Aorta (tissue), 5 donors: ENCODE results near the gene KRTAP2-3. TPM values are rescaled to one million over a fixed set of nuclear protein-coding genes. Genes with fewer than 3 reads are reported as not detected.
"Not testable (repeated sequence)": the region's sequence is repeated elsewhere in the genome, so short reads cannot be mapped to it uniquely, and the experiment has no call there.

Experiments
- ATAC-seq: fragments of 200-7000 bp; cut with Tn5 transposase; one replicate; pipeline ENCODE4 v1.9.1; 2022; ENCODE audit warnings: moderate library complexity; ENCODE audit not compliant: low FRiP score
- DNase-seq, 2 donors: peaks; one replicate each; pipeline ENCODE4 v3.0.0-alpha.2; 2020
- H3K27ac ChIP-seq, 2 donors: one replicate each; pipeline ENCODE4 v1.5.1; 2013; ENCODE audit warnings: low read length in 2 of 2, mild to moderate bottlenecking in 2 of 2, moderate library complexity in 2 of 2, control low read depth in 1 of 2, inconsistent platforms in 1 of 2, low read depth in 1 of 2
- H3K27me3 ChIP-seq, 2 donors: one replicate each; pipeline ENCODE4 v1.6.1; 2013; ENCODE audit warnings: control low read depth in 1 of 2, low read length in 1 of 2, mild to moderate bottlenecking in 1 of 2, moderate library complexity in 1 of 2; ENCODE audit not compliant: insufficient read depth in 2 of 2, control insufficient read depth in 1 of 2
- H3K36me3 ChIP-seq, 2 donors: one replicate each; pipeline ENCODE4 v1.6.1; 2013; ENCODE audit warnings: control low read depth in 1 of 2, low read length in 1 of 2, mild to moderate bottlenecking in 1 of 2; ENCODE audit not compliant: insufficient read depth in 2 of 2, control insufficient read depth in 1 of 2
- H3K4me1 ChIP-seq, 2 donors: one replicate each; pipeline ENCODE4 v1.6.1; 2013; ENCODE audit warnings: low read length in 2 of 2, control low read depth in 1 of 2, mild to moderate bottlenecking in 1 of 2, moderate library complexity in 1 of 2; ENCODE audit not compliant: insufficient read depth in 2 of 2, control insufficient read depth in 1 of 2
- H3K4me3 ChIP-seq, 2 donors: one replicate each; pipeline ENCODE4 v1.5.1; 2013; ENCODE audit warnings: low read length in 2 of 2, control low read depth in 1 of 2, mild to moderate bottlenecking in 1 of 2
- H3K9me3 ChIP-seq: one replicate; pipeline ENCODE4 v1.6.1; 2013; ENCODE audit warnings: mild to moderate bottlenecking, low read length; ENCODE audit not compliant: control insufficient read depth
- whole genome bisulfite sequencing, 2 donors: extraction: QIAGEN DNeasy Blood & Tissue Kit; methylation state at CpG; one replicate each; pipeline ENCODE4 v1.1.7; 2013; 5-methylcytosine and 5-hydroxymethylcytosine counted together
- intact Hi-C, 2 donors: fragments of 100-400 bp; cut with DNase I; formaldehyde crosslinking; loops; one replicate each; pipeline versions ENCODE4 v1.14.2 to v1.15.0; 2022
- polyA plus RNA-seq, 2 donors: library from polyadenylated mRNA; stranded (reverse); fragments of 200-250 nt; gene quantifications; one replicate each; pipeline ENCODE4 v1.2.3, GENCODE V29; 2013
- total RNA-seq, 2 donors: library from RNA; stranded (reverse); fragmentation: NEBNext Ultra II Directional; extraction: Animal tissue kit (Norgen Biotek cat#: 25700); gene quantifications; one replicate each; pipeline ENCODE4 v1.2.1, GENCODE V29; 2021
- donor health status: healthy with polysubstance abuse.
- donor health status: Bipolar disorder and iron deficiency.
- donor health status: DM: no; HTN: no; CAD: no.
- donor health status: DM: no; HTN: no; CAD: no.
- donor health status: DM: yes; HTN: yes; CAD: no.

Gene KRTAP2-3
- total and polyA plus RNA-seq, 4 donors, result not detected

DNA sequence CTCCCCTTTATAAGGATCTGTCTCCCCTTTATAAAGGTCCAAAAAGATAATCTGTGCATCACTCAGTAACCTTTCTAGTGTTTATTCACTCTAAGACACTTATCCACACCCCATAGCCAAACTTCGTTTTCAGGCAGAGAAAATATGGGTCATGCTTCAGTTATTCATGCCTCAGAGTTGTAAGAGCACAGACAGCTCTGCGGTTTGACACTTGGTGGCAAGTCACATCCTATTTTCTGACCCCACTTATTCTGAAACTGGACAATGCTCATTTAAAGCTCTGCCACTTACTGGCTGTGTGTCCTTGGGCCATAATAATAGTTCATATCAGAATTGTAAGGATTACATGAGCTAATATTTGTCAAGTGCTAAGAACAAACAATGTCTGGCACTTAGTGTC, 10.8 kb downstream of the KRTAP2-3 start:
- no peak for DNase-seq
- intact Hi-C loops, result no loop called here
- Histone ChIP-seq H3K4me3 (no peak overlapping the region), H3K27ac (no peak overlapping the region), H3K9me3 (no peaks in the 10 kb centered on the region), H3K36me3 (no peaks in the 10 kb centered on the region), H3K27me3 (no peaks in the 10 kb centered on the region), H3K4me1 (no peaks in the 10 kb centered on the region)
- 29 to 35% methylated on average over 2 of the region's 2 CpGs for WGBS, 2 donors
- ATAC-seq, result no peak

GRCh38 chr17:41048441-41048840, 11.5 kb downstream of the KRTAP2-3 start:
- 45 to 51% methylated on average over 7 of the region's 7 CpGs for WGBS, 2 donors
- intact Hi-C loops, result no loop called here

GRCh38 chr17:41046735-41047465, 13.0 kb downstream of the KRTAP2-3 start, which contains the start of gene KRTAP2-1:
KRTAP2-1 (minus strand) TSS chr17:41047316; CDS start chr17:41047267, 49 bp downstream.
- WGBS, 2 donors, result 44 to 46% methylated on average over 8 to 10 of the region's 33 CpGs
- H3K27me3 ChIP-seq, H3K9me3 ChIP-seq, H3K27ac ChIP-seq, intact Hi-C loops, DNase-seq, H3K4me3 ChIP-seq, H3K4me1 ChIP-seq, H3K36me3 ChIP-seq: not testable (repeated sequence)
- peak; percentile 52 for ATAC-seq

More at GRCh38 chr17:41048441-41048840, 11.5 kb downstream of the KRTAP2-3 start:
- H3K27me3 ChIP-seq, result no peaks in the 10 kb centered on the region
- H3K27ac ChIP-seq, result no peak overlapping the region
- ATAC-seq, result no peak
- H3K4me1 ChIP-seq, result no peaks in the 10 kb centered on the region
- H3K4me3 ChIP-seq, result no peak overlapping the region
- no peaks in the 10 kb centered on the region for H3K9me3 ChIP-seq
- H3K36me3 ChIP-seq, result no peaks in the 10 kb centered on the region
- DNase-seq, result no peak

- H3K4me3 ChIP-seq, result no peak overlapping the region
- intact Hi-C loops, result no loop called here
Measured at GRCh38 chr17:41042953-41043352, 17.0 kb downstream of the KRTAP2-3 start.

GRCh38 chr17:41040783-41041571, 18.9 kb downstream of the KRTAP2-3 start, which contains the start of gene KRTAP1-1:
KRTAP1-1 (minus strand) TSS chr17:41041450; CDS start chr17:41041397, 53 bp downstream.
- 47 to 54% methylated on average over 11 to 14 of the region's 14 CpGs for WGBS, 2 donors
- intact Hi-C loops, H3K9me3 ChIP-seq, DNase-seq, H3K4me3 ChIP-seq, ATAC-seq, H3K4me1 ChIP-seq, H3K27ac ChIP-seq, H3K27me3 ChIP-seq, H3K36me3 ChIP-seq: not testable (repeated sequence)

More at GRCh38 chr17:41042953-41043352, 17.0 kb downstream of the KRTAP2-3 start:
- Histone ChIP-seq H3K36me3 (no peaks in the 10 kb centered on the region), H3K27ac (no peak overlapping the region), H3K9me3 (no peaks in the 10 kb centered on the region), H3K4me1 (no peaks in the 10 kb centered on the region), H3K27me3 (no peaks in the 10 kb centered on the region)
- no peak for DNase-seq
- WGBS, 2 donors, result 96 to 97% methylated on average over 1 of the region's 1 CpG
- no peak for ATAC-seq

GRCh38 chr17:41037853-41038350, 22.0 kb downstream of the KRTAP2-3 start:
- Histone ChIP-seq H3K27me3 (no peaks in the 10 kb centered on the region), H3K4me1 (no peaks in the 10 kb centered on the region), H3K36me3 (no peaks in the 10 kb centered on the region), H3K9me3 (no peaks in the 10 kb centered on the region), H3K27ac (no peak overlapping the region), H3K4me3 (no peak overlapping the region)
- 63 to 68% methylated on average over 2 of the region's 2 CpGs for WGBS, 2 donors
- ATAC-seq (no peak), DNase-seq (no peak)
- intact Hi-C loops, result no loop called here

GRCh38 chr17:41034346-41034935, 25.5 kb downstream of the KRTAP2-3 start, which contains the start of gene KRTAP1-3:
KRTAP1-3 (minus strand) TSS chr17:41034874; CDS start chr17:41034821, 53 bp downstream.
- H3K36me3 ChIP-seq, H3K4me1 ChIP-seq, H3K9me3 ChIP-seq, H3K4me3 ChIP-seq, H3K27me3 ChIP-seq, intact Hi-C loops, H3K27ac ChIP-seq, ATAC-seq, DNase-seq: not testable (repeated sequence)
- WGBS, 2 donors, result 75 to 79% methylated on average over 7 to 10 of the region's 10 CpGs

- DNase-seq (no peak), ATAC-seq (no peak)
- Histone ChIP-seq H3K4me1 (no peaks in the 10 kb centered on the region), H3K4me3 (no peak within 1 kb of the TSS), H3K36me3 (no peaks in the 10 kb centered on the region), H3K27me3 (no peaks in the 10 kb centered on the region), H3K27ac (no peak within 1 kb of the TSS), H3K9me3 (no peaks in the 10 kb centered on the region)
- WGBS, 2 donors, result 79 to 83% methylated on average over 12 of the region's 12 CpGs
- intact Hi-C loops, result no loop called here
Measured at GRCh38 chr17:41029633-41030245, 30.2 kb downstream of the KRTAP2-3 start, which contains the start of gene KRTAP1-4. KRTAP1-4 (minus strand) TSS chr17:41030195; CDS start chr17:41030078, 117 bp downstream.
